HepG2 (cell line): ENCODE data around the gene MRPL48. TPM values are rescaled to one million over a fixed set of nuclear protein-coding genes. Genes with fewer than 3 reads are reported as not detected.

Source experiments
- AKNA ChIP-seq: sonication (generic); formaldehyde crosslinking; IDR thresholded peaks from 2 replicates; pipeline ENCODE4 v1.4.0; 2020; ENCODE audit warnings: missing genetic modification reagents, borderline replicate concordance
- DBP ChIP-seq: sonication (generic); formaldehyde crosslinking; IDR thresholded peaks from 2 replicates; pipeline ENCODE4 v1.4.0; 2020; ENCODE audit warnings: missing genetic modification reagents; ENCODE audit errors: not compliant biosample characterization
- HMG20B ChIP-seq: conservative IDR thresholded peaks from 2 replicates; pipeline ENCODE4 v1.6.1; 2016; ENCODE audit warnings: missing genetic modification reagents, missing compliant biosample characterization
- HNF4G ChIP-seq, 2 experiments: sonication (generic) in 1 of 2; formaldehyde crosslinking in 1 of 2; IDR thresholded peaks; 2 replicates each; pipeline versions ENCODE4 v1.4.0 to v1.6.1; 2011 to 2020; ENCODE audit warnings: borderline replicate concordance in 2 of 2, low read depth in 2 of 2, mild to moderate bottlenecking in 2 of 2, low read length in 1 of 2, missing genetic modification reagents in 1 of 2, moderate library complexity in 1 of 2
- HOXA5 ChIP-seq: sonication (generic); formaldehyde crosslinking; IDR thresholded peaks from 2 replicates; pipeline ENCODE4 v1.4.0; 2020; ENCODE audit warnings: missing genetic modification reagents
- HOXA9 ChIP-seq: sonication (generic); formaldehyde crosslinking; IDR thresholded peaks from 2 replicates; pipeline ENCODE4 v1.8.1; 2022; ENCODE audit warnings: missing genetic modification reagents, mild to moderate bottlenecking, moderate library complexity, borderline replicate concordance
- KDM2A ChIP-seq: sonication (generic); formaldehyde crosslinking; IDR thresholded peaks from 2 replicates; pipeline ENCODE4 v1.4.0; 2020; ENCODE audit warnings: low read depth, missing genetic modification reagents, borderline replicate concordance
- LCORL ChIP-seq, 2 experiments: fragments of 450-650 bp in 1 of 2; sonication (generic) in 1 of 2; formaldehyde crosslinking in 1 of 2; IDR thresholded peaks; 2 replicates each; pipeline versions ENCODE4 v1.5.0 to v1.6.1; 2017 to 2020; ENCODE audit warnings: antibody characterized with exemption in 1 of 2, missing genetic modification reagents in 1 of 2
- MAZ ChIP-seq, 2 experiments: sonication (generic) in 1 of 2; formaldehyde crosslinking in 1 of 2; IDR thresholded peaks; 2 replicates each; pipeline versions ENCODE4 v1.5.0 to v1.6.1; 2012 to 2020; ENCODE audit warnings: low read depth in 2 of 2, mild to moderate bottlenecking in 2 of 2, borderline replicate concordance in 1 of 2, improper control_type of control experiment in 1 of 2, low read length in 1 of 2, missing genetic modification reagents in 1 of 2, moderate library complexity in 1 of 2
- RELA ChIP-seq: sonication (generic); formaldehyde crosslinking; IDR thresholded peaks from 2 replicates; pipeline ENCODE4 v1.4.0; 2020; ENCODE audit warnings: missing genetic modification reagents
- RFX3 ChIP-seq: IDR thresholded peaks from 2 replicates; pipeline ENCODE4 v1.6.1; 2016; ENCODE audit warnings: missing biosample characterization, missing genetic modification reagents
- WIZ ChIP-seq: sonication (generic); formaldehyde crosslinking; IDR thresholded peaks from 2 replicates; pipeline ENCODE4 v1.5.1; 2020; ENCODE audit warnings: mild to moderate bottlenecking, missing genetic modification reagents
- YEATS2 ChIP-seq: sonication (generic); formaldehyde crosslinking; IDR thresholded peaks from 2 replicates; pipeline ENCODE4 v1.4.0; 2020; ENCODE audit warnings: missing genetic modification reagents, borderline replicate concordance
- ZFY ChIP-seq: sonication (generic); formaldehyde crosslinking; IDR thresholded peaks from 2 replicates; pipeline ENCODE4 v1.4.0; 2020; ENCODE audit warnings: missing genetic modification reagents
- ZNF225 ChIP-seq: sonication (generic); formaldehyde crosslinking; IDR thresholded peaks from 2 replicates; pipeline ENCODE4 v1.4.0; 2020; ENCODE audit warnings: mild to moderate bottlenecking, missing genetic modification reagents
- ZNF337 ChIP-seq: sonication (generic); formaldehyde crosslinking; IDR thresholded peaks from 2 replicates; pipeline ENCODE4 v1.5.1; 2020; ENCODE audit warnings: missing genetic modification reagents, low read depth, mild to moderate bottlenecking, borderline replicate concordance
- ZNF343 ChIP-seq: sonication (generic); formaldehyde crosslinking; IDR thresholded peaks from 2 replicates; pipeline ENCODE4 v1.4.0; 2020; ENCODE audit warnings: mild to moderate bottlenecking, missing genetic modification reagents
- ZNF367 ChIP-seq: sonication (generic); formaldehyde crosslinking; IDR thresholded peaks from 2 replicates; pipeline ENCODE4 v1.4.0; 2020; ENCODE audit warnings: missing genetic modification reagents, borderline replicate concordance
- ZNF441 ChIP-seq: sonication (generic); formaldehyde crosslinking; IDR thresholded peaks from 2 replicates; pipeline ENCODE4 v1.7.0; 2021; ENCODE audit warnings: missing genetic modification reagents, borderline replicate concordance
- ZNF660 ChIP-seq: sonication (generic); formaldehyde crosslinking; IDR thresholded peaks from 2 replicates; pipeline ENCODE4 v1.5.1; 2020; ENCODE audit warnings: mild to moderate bottlenecking, low read depth, missing genetic modification reagents, borderline replicate concordance
- polyA plus RNA-seq, 8 experiments: library from polyadenylated mRNA; depleted of rRNA in 3 of 8; stranded (reverse) in 7 of 8; unstranded in 1 of 8; fragments of >200 nt; fragmentation: Illumina TruSeq in 4 of 8; extraction: Trizol in 4 of 8; gene quantifications; 2 replicates each; pipeline versions ENCODE4 v1.2.1 to v1.2.3, GENCODE V29; 2011 to 2016; ENCODE audit warnings: low read depth in 4 of 8, missing spikeins in 1 of 8, mixed read lengths in 1 of 8; ENCODE audit not compliant: insufficient read depth in 1 of 8
- total RNA-seq, 5 experiments: library from RNA; depleted of rRNA; stranded (reverse); fragments of >200 nt; fragmentation: Illumina TruSeq; extraction: Trizol; gene quantifications; 2 replicates each; pipeline ENCODE4 v1.2.3, GENCODE V29; 2016; ENCODE audit warnings: low read depth in 1 of 5

Gene MRPL48
- total and polyA plus RNA-seq, 2 of the 13 experiments (the other 11 are each of a cell fraction or from before 2014, with no cell fraction given), result 61.2 to 67.9 TPM

GRCh38 chr11:73787643-73788558 lies at the start of gene MRPL48 (continued):
- no peak for TF ChIP-seq ZNF367 (CRISPR knock-in tag)
- TF ChIP-seq YEATS2 (CRISPR knock-in tag), result peak; percentile 89
- no peak for TF ChIP-seq DBP (CRISPR knock-in tag)
- no peak; the same call in 1 of the 2 replicates for TF ChIP-seq ZNF225 (CRISPR knock-in tag)
- no peak for TF ChIP-seq ZNF660
- no peak; the same call in 1 of the 2 replicates for TF ChIP-seq LCORL (IDR thresholded peaks at IDR 0.05)
- TF ChIP-seq LCORL (CRISPR knock-in tag; IDR thresholded peaks at IDR 0.05), result peak; percentile 76; the same call in 1 of the 2 replicates
- peak; percentile 74 for TF ChIP-seq HOXA9 (CRISPR knock-in tag)
- TF ChIP-seq HMG20B, result 0 out of 2 replicates have a peak, but pooled peaks have one; percentile 10
- TF ChIP-seq ZNF343 (CRISPR knock-in tag), result peak; percentile 89; the same call in 1 of the 2 replicates
- TF ChIP-seq MAZ (IDR thresholded peaks at IDR 0.05; ENCODE audit: borderline replicate concordance, low read depth, low read length), result peak; percentile 21; the same call in 1 of the 2 replicates
- TF ChIP-seq MAZ (CRISPR knock-in tag; IDR thresholded peaks at IDR 0.05; ENCODE audit: low read depth), result peak; percentile 78
- TF ChIP-seq KDM2A (CRISPR knock-in tag), result peak; percentile 80
- no peak for TF ChIP-seq RELA
- TF ChIP-seq RFX3 (CRISPR knock-in tag), result no peak
- peak; percentile 29; the same call in 1 of the 2 replicates for TF ChIP-seq HNF4G (IDR thresholded peaks at IDR 0.05; ENCODE audit: borderline replicate concordance, low read depth, low read length)
- TF ChIP-seq HNF4G (CRISPR knock-in tag; IDR thresholded peaks at IDR 0.05; ENCODE audit: borderline replicate concordance, low read depth), result no peak
- TF ChIP-seq ZNF337 (CRISPR knock-in tag), result peak; percentile 71; the same call in 1 of the 2 replicates
- TF ChIP-seq HOXA5, result peak; percentile 58; the same call in 1 of the 2 replicates
- TF ChIP-seq AKNA (CRISPR knock-in tag), result 0 out of 2 replicates have a peak, but pooled peaks have one; percentile 38
- TF ChIP-seq ZFY, result peak; percentile 91
- no peak; the same call in 1 of the 2 replicates for TF ChIP-seq WIZ
- peak; percentile 75; the same call in 1 of the 2 replicates for TF ChIP-seq ZNF441 (CRISPR knock-in tag)
